ENCODE data around the gene FDX1. TPM values are rescaled to one million over a fixed set of nuclear protein-coding genes. Genes with fewer than 3 reads are reported as not detected.
A peak's percentile ranks its signal among the peaks of the same experiment; 100 is the strongest.
"Not testable (repeated sequence)": the region's sequence is repeated elsewhere in the genome, so short reads cannot be mapped to it uniquely, and the experiment has no call there.

Gene FDX1, protein sequence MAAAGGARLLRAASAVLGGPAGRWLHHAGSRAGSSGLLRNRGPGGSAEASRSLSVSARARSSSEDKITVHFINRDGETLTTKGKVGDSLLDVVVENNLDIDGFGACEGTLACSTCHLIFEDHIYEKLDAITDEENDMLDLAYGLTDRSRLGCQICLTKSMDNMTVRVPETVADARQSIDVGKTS
- total RNA-seq, result 23.2 TPM
- long read RNA-seq, transcript FDX1-201 (4 exons, 3,206 nt), result major isoform, 176 of 184 reads
- long read RNA-seq, partial matches to known transcripts, result 1 of 184 reads
- long read RNA-seq, other reads (novel, unspliced or antisense), result 7 of 184 reads

DNA sequence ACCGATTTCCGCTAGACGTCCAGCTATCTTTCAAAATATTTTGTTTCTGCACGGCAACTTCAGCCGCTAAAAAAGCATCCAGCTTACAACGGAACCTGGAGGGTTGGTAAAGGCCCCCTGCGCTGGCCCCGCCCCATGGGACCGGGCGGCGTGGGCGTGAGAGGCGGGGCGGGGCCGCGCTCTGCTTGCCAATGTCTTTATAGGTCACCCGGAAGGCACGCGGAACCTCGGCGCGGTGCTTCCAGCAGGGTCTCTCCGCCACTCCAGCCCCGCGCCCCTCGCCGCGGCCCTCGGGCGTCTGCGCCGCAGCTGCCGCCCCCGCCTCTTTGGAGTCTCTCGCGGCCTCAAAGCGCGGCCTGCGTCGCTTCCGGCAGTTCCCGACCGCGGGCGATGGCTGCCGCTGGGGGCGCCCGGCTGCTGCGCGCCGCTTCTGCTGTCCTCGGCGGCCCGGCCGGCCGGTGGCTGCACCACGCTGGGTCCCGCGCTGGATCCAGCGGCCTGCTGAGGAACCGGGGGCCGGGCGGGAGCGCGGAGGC is at the start of gene FDX1:
Gene FDX1 (plus strand): TSS at position 218 of the 536 bp plus-strand sequence. CDS start 173 bp downstream, at position 391.
- DNase-seq (peak; percentile 91), ATAC-seq (peak; percentile 95)
- intact Hi-C loops (cut with micrococcal nuclease), result loop anchor here (5.0 kb wide), 1 partner anchor 132 kb away; the partner anchor contains the start of gene RDX

- intact Hi-C loops (cut with micrococcal nuclease), result no loop called here
- DNase-seq (no peak), ATAC-seq (no peak)
These were observed 48.7 kb upstream of the FDX1 start for GRCh38 chr11:110380836-110381622.

DNA sequence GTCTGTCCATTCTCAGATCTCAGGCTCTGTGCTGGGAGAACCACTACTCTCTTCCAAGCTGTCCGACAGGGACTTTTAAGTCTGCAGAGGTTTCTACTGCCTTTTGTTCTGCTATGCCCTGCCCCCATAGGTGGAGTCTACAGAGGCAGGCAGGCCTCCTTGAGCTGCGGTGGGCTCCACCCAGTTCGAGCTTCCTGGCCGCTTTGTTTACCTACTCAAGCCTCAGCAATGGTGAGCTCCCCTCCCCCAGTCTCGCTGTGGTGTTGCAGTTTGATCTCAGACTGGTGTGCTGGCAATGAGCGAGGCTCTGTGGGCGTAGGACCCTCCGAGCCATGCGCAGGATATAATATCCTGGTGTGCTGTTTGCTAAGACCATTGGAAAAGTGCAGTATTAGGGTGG is 41.5 kb upstream of the FDX1 start:
- ATAC-seq; intact Hi-C loops (cut with micrococcal nuclease); DNase-seq: not testable (repeated sequence)

- ATAC-seq (no peak), DNase-seq (no peak)
- intact Hi-C loops (cut with micrococcal nuclease), result no loop called here
These were observed 39.8 kb upstream of the FDX1 start for GRCh38 chr11:110389965-110390364.

- intact Hi-C loops (cut with micrococcal nuclease), result no loop called here
- ATAC-seq (no peak), DNase-seq (no peak)
These were observed 37.7 kb upstream of the FDX1 start for GRCh38 chr11:110392056-110392455.

DNA sequence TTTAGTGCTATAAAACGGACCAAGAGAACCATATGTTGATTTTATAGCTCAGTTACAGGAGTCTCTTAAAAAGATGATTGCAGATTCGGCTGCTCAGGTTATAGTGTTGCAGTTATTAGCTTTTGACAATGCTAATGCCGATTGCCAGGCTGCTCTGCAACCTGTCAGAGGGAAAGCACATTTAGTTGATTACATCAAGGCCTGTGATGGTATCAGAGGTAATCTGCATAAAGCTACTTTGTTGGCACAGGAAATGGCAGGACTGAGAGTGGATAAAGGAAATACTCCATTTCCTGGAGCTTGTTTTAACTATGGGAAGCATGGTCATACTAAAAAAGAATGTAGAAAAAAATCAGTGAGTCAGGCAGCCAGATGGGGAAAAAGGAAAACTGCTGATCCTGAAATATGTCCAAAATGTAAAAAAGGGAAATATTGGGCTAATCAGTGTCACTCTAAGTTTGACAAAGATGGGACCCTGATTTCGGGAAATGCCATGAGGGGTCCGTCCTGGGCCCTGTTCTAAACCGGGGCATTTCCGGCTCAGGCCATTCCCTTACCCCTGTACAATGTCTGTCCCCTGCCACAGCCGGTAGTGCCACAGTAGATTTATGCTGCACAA is 32.0 kb upstream of the FDX1 start:
- DNase-seq, ATAC-seq: not testable (repeated sequence)

DNA sequence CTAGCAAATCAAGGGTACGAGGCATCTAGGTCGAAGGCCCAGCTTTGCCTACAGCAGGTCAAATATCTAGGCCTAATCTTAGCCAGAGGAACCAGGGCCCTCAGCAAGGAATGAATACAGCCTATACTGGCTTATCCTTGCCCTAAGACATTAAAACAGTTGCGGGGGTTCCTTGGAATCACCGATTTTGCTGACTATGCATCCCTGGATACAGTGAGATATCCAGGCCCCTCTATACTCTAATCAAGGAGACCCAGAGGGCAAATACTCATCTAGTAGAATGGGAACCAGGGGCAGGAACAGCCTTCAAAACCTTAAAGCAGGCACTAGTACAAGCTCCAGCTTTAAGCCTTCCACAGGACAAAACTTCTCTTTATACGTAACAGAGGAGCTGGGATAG is 26.2 kb upstream of the FDX1 start:
- DNase-seq; intact Hi-C loops (cut with micrococcal nuclease); ATAC-seq: not testable (repeated sequence)

More for the DNA sequence above, 32.0 kb upstream of the FDX1 start:
- intact Hi-C loops (cut with micrococcal nuclease), result not testable (repeated sequence)

GRCh38 chr11:110405636-110406035 is 24.1 kb upstream of the FDX1 start:
- ATAC-seq; intact Hi-C loops (cut with micrococcal nuclease); DNase-seq: not testable (repeated sequence)

- intact Hi-C loops (cut with micrococcal nuclease), result no loop called here
These were observed 22.4 kb upstream of the FDX1 start for GRCh38 chr11:110407315-110407714.

GRCh38 chr11:110409174-110409573 is 20.6 kb upstream of the FDX1 start:
- DNase-seq, result no peak
- no peak for ATAC-seq
- intact Hi-C loops (cut with micrococcal nuclease), result no loop called here

More at GRCh38 chr11:110407315-110407714, 22.4 kb upstream of the FDX1 start:
- DNase-seq (no peak), ATAC-seq (no peak)

- intact Hi-C loops (cut with micrococcal nuclease), result no loop called here
- ATAC-seq (no peak), DNase-seq (no peak)
These were observed 19.1 kb upstream of the FDX1 start for GRCh38 chr11:110410651-110411050.

DNA sequence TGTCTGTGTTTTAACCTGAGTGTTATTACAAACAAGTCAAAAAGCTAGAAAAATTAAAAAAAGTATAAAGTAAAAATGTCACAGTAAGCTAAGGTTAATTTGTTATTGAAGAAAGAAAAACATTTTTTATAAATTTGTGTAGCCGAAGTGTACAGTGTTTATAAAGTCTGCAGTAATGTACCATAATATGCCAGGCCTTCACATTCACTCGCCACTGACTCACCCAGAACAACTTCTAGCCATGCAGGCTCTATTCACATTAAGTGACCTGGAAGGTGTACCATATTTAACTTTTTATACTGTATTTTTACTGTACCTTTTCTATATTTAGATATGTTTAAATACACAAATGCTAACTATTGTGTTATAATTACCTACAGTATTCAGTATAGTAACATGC is 14.7 kb upstream of the FDX1 start:
- ATAC-seq (no peak), DNase-seq (no peak)

GRCh38 chr11:110421658-110422057 is 8.1 kb upstream of the FDX1 start:
- intact Hi-C loops (cut with micrococcal nuclease), result not testable (repeated sequence)

More for the DNA sequence above, 14.7 kb upstream of the FDX1 start:
- intact Hi-C loops (cut with micrococcal nuclease), result no loop called here

GRCh38 chr11:110422306-110422905 is 7.3 kb upstream of the FDX1 start:
- ATAC-seq, result peak; percentile 95
- intact Hi-C loops (cut with micrococcal nuclease), result no loop called here

More at GRCh38 chr11:110421658-110422057, 8.1 kb upstream of the FDX1 start:
- not testable (repeated sequence) for DNase-seq, ATAC-seq

GRCh38 chr11:110424775-110425444 is 4.8 kb upstream of the FDX1 start:
- intact Hi-C loops (cut with micrococcal nuclease), result no loop called here
- DNase-seq (no peak), ATAC-seq (no peak)

More at GRCh38 chr11:110422306-110422905, 7.3 kb upstream of the FDX1 start:
- DNase-seq, result no peak

DNA sequence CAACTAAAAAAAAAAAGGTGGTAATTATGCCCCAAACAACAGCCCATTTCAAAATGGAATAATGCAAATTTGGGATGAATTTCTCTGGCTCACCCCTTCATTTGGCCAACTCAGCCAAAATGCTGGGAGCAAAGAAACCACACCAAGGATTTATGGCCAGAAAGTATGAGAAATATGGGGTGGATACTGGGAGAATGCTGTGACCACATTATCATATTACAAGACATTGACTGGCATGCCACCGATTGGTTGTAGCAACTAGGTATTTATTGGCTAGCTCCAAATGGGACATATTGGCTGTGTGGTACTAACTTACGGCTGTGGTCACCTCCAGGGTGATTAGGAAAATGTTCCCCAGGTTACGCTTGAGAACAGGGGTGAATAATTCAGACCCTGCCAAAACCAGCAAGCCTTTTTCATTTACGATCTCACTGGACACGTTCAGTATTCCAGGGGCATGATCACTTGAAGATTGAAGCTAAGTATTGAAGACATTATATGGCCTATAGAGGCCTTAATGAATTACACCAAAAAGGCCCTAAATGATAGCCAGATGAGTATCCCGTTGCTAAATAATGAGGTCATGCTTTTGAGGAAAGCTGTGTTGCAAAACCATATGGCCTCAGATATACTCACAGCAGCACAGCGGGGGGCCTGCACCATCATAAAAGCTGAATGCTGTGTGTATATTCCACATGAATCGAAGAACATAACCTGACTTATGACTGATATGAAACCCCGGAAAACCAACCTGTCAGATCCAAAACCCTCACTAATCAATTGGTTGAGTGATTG is 3.8 kb upstream of the FDX1 start:
- intact Hi-C loops (cut with micrococcal nuclease), result no loop called here
- ATAC-seq (no peak), DNase-seq (no peak)

DNA sequence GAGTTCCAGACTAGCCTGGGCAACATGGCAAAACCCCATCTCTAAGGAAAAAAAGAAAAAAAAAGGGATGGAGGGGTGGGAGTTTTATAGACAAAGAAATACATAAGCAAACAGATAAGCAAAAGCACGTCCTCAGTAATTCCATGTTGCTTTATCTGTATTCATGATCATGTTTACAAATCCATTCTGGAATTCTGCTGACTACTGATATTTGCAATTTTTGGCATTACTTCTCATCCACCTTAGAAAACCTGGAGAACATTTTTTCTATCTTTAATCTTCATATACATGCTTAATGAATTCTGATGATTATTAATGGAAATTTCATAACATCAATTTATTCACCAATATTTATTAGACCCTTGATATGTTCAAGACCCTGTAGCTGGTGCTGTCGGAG is 1.7 kb upstream of the FDX1 start:
- intact Hi-C loops (cut with micrococcal nuclease), result no loop called here
- DNase-seq (no peak), ATAC-seq (no peak)

Measured in left ventricle myocardium superior (tissue), 1 donor.